B cell (primary cell): ENCODE results near the gene NOP9. TPM values are rescaled to one million over a fixed set of nuclear protein-coding genes. Genes with fewer than 3 reads are reported as not detected.

Source experiments
- ATAC-seq: fragments of 200-7000 bp; cut with Tn5 transposase; one replicate; pipeline ENCODE4 v1.10.0; 2021; ENCODE audit warnings: low read depth, mild to moderate bottlenecking, moderate number of reproducible peaks, moderate library complexity
- CTCF ChIA-PET: fragments of 350-600 bp; sonication (Branson Sonifier 250); formaldehyde crosslinking; loops from one replicate; lab custom pipeline; 2021; ENCODE audit warnings: antibody characterized with exemption, inconsistent platforms; lab: Charles Lee
- POLR2A ChIA-PET: fragments of 350-600 bp; sonication (Branson Sonifier 250); formaldehyde crosslinking; loops from one replicate; lab custom pipeline; 2021; ENCODE audit warnings: antibody characterized with exemption; lab: Charles Lee
- DNase-seq: peaks from one replicate; pipeline ENCODE4 v3.0.0; 2013
- H2AFZ ChIP-seq: 2 replicates; pipeline ENCODE4 v1.6.1; 2012; ENCODE audit warnings: mild to moderate bottlenecking, low read depth, low read length; ENCODE audit not compliant: insufficient read depth, poor library complexity, severe bottlenecking
- H3K27ac ChIP-seq, 2 donors: 1 replicate in 1 of 2; 2 replicates in 1 of 2; pipeline ENCODE4 v1.5.1; 2012 to 2013; ENCODE audit warnings: low read length in 2 of 2, mild to moderate bottlenecking in 2 of 2, moderate library complexity in 1 of 2
- H3K27me3 ChIP-seq, 4 experiments: fragments of 200-600 bp in 1 of 4; sonication (generic) in 1 of 4; replicated peaks in 1 of 4; 1 replicate in 2 of 4; 2 replicates in 2 of 4; pipeline versions ENCODE4 v1.6.1 to v1.7.0; 2013 to 2016; ENCODE audit warnings: low read length in 3 of 4, mild to moderate bottlenecking in 2 of 4, mixed read lengths in 1 of 4, moderate library complexity in 1 of 4; ENCODE audit not compliant: insufficient read depth in 4 of 4, control insufficient read depth in 3 of 4; ENCODE audit errors: control extremely low read depth in 1 of 4
- H3K36me3 ChIP-seq, 2 experiments: replicated peaks in 1 of 2; 1 replicate in 1 of 2; 2 replicates in 1 of 2; pipeline versions ENCODE4 v1.6.1 to v1.7.1; 2013; ENCODE audit warnings: low read length in 1 of 2; ENCODE audit not compliant: insufficient read depth in 2 of 2, control insufficient read depth in 1 of 2; ENCODE audit errors: control extremely low read depth in 1 of 2, extremely low read depth in 1 of 2
- H3K4me1 ChIP-seq, 2 donors: fragments of 200-600 bp in 1 of 2; sonication (generic) in 1 of 2; 1 replicate in 1 of 2; 2 replicates in 1 of 2; pipeline versions ENCODE4 v1.5.1 to v1.6.1; 2013 to 2017; ENCODE audit warnings: low read length in 2 of 2; ENCODE audit not compliant: control insufficient read depth in 2 of 2, insufficient read depth in 2 of 2
- H3K4me2 ChIP-seq: replicated peaks from 2 replicates; pipeline ENCODE3; 2012; ENCODE audit warnings: mild to moderate bottlenecking, low read depth, low read length; ENCODE audit not compliant: poor library complexity, severe bottlenecking
- H3K4me3 ChIP-seq, 5 experiments: fragments of 200-600 bp in 1 of 5; sonication (generic) in 1 of 5; 1 replicate in 3 of 5; 2 replicates in 2 of 5; pipeline versions ENCODE4 v1.5.1 to v1.7.0; 2011 to 2016; ENCODE audit warnings: low read length in 4 of 5, mild to moderate bottlenecking in 4 of 5, low read depth in 2 of 5, control low read depth in 1 of 5, moderate library complexity in 1 of 5; ENCODE audit not compliant: insufficient read depth in 1 of 5; ENCODE audit errors: control extremely low read depth in 1 of 5, extremely low read depth in 1 of 5
- H3K79me2 ChIP-seq: fragments of 200-600 bp; sonication (generic); one replicate; pipeline ENCODE4 v1.6.0; 2016; ENCODE audit warnings: low read length; ENCODE audit not compliant: control insufficient read depth, insufficient read depth
- H3K9ac ChIP-seq: fragments of 200-600 bp; sonication (generic); 2 replicates; pipeline ENCODE4 v1.6.1; 2017; ENCODE audit warnings: mild to moderate bottlenecking, low read length, moderate library complexity
- H3K9me3 ChIP-seq, 3 donors: one replicate each; pipeline versions ENCODE4 v1.6.1 to v1.7.1; 2013; ENCODE audit warnings: low read length in 2 of 3; ENCODE audit not compliant: control insufficient read depth in 2 of 3, insufficient read depth in 1 of 3; ENCODE audit errors: control extremely low read depth in 1 of 3
- H4K20me1 ChIP-seq: 2 replicates; pipeline ENCODE4 v1.6.0; 2012; ENCODE audit warnings: mild to moderate bottlenecking, low read length; ENCODE audit not compliant: insufficient read depth, control insufficient read depth, poor library complexity, severe bottlenecking
- H3K27ac Mint-ChIP-seq: one replicate; pipeline ENCODE4 v1.8.0; 2021; ENCODE audit warnings: mixed read lengths
- H3K27me3 Mint-ChIP-seq: one replicate; pipeline ENCODE4 v1.8.0; 2021; ENCODE audit warnings: mixed read lengths
- H3K4me1 Mint-ChIP-seq: one replicate; pipeline ENCODE4 v1.8.0; 2021; ENCODE audit warnings: mixed read lengths
- H3K4me3 Mint-ChIP-seq: one replicate; pipeline ENCODE4 v1.8.0; 2021; ENCODE audit warnings: mixed read lengths
- H3K9me3 Mint-ChIP-seq: one replicate; pipeline ENCODE4 v1.8.0; 2022; ENCODE audit warnings: mixed read lengths; ENCODE audit not compliant: insufficient read depth
- EZH2 ChIP-seq: IDR thresholded peaks from 2 replicates; pipeline ENCODE4 v1.6.1; 2012; ENCODE audit warnings: borderline replicate concordance, low read depth, mild to moderate bottlenecking, moderate library complexity, low read length; ENCODE audit not compliant: insufficient read depth, poor library complexity, severe bottlenecking
- WGBS: methylation state at CpG from one replicate; pipeline ENCODE4 v1.1.5; 2013; ENCODE audit warnings: missing lambda C conversion rate; ENCODE audit not compliant: insufficient coverage; 5-methylcytosine and 5-hydroxymethylcytosine counted together
- intact Hi-C: fragments of 100-400 bp; cut with micrococcal nuclease; formaldehyde crosslinking; loops from one replicate; pipeline ENCODE4 v1.10.0; 2022
- polyA plus RNA-seq: library from polyadenylated mRNA; depleted of rRNA; stranded (reverse); fragments of >200 nt; gene quantifications from 2 replicates; pipeline ENCODE4 v1.2.3, GENCODE V29; 2012
- total RNA-seq, 2 donors: library from RNA; stranded (reverse); fragments of 120-200 nt in 1 of 2; gene quantifications; 1 replicate in 1 of 2; 2 replicates in 1 of 2; pipeline versions ENCODE4 v1.2.3 to v1.2.4, GENCODE V29; 2013 to 2022
- TF ChIP-seq, protein P1 (sequence below): fragments of 200-600 bp; IDR thresholded peaks from one replicate; pipeline ENCODE4 v1.8.0; 2022; ENCODE audit warnings: antibody characterized with exemption, mild to moderate bottlenecking

The NOP9 gene
- total and polyA plus RNA-seq, 2 donors (not counting 1 experiment from before 2014, with no cell fraction given): 9.7 to 22.6 TPM

- CTCF ChIA-PET: interaction anchor here (0.9 to 7.1 kb wide), 6 partner anchors 7 to 36 kb away, joined by 3 to 93 read pairs (median 12); partner anchors contain the start of genes CIDEB, DHRS1, LTB4R2 and NOP9
- peak overlapping the region; percentile 33 for H3K4me3 Mint-ChIP-seq
- POLR2A ChIA-PET: interaction anchor here (1.5 kb wide), 1 partner anchor 36 kb away, joined by 3 read pairs; the partner anchor contains the start of gene TINF2
- no peak overlapping the region for H2AFZ ChIP-seq
- H3K9me3 ChIP-seq: peaks cover 0 to 10% (median 0%) of the 10 kb centered on the region in 3 donors
- no peaks in the 10 kb centered on the region for H4K20me1 ChIP-seq
- peak overlapping the region; percentile 93 for H3K27ac Mint-ChIP-seq
- ATAC-seq: no peak
- peaks cover 76% of the 10 kb centered on the region for H3K4me1 Mint-ChIP-seq
- H3K36me3 ChIP-seq: no peaks in the 10 kb centered on the region
- no peaks in the 10 kb centered on the region for H3K27me3 Mint-ChIP-seq
- intact Hi-C loops: loop anchor here (2.0 to 10.0 kb wide), 2 partner anchors 36 to 134 kb away; partner anchors contain the start of genes EMC9, PSME2, RNF31 and TINF2
- no peaks in the 10 kb centered on the region for H3K27me3 ChIP-seq
- peaks cover 35% of the 10 kb centered on the region for H3K79me2 ChIP-seq
- no peak for TF ChIP-seq EZH2
- TF ChIP-seq, protein P1, sequence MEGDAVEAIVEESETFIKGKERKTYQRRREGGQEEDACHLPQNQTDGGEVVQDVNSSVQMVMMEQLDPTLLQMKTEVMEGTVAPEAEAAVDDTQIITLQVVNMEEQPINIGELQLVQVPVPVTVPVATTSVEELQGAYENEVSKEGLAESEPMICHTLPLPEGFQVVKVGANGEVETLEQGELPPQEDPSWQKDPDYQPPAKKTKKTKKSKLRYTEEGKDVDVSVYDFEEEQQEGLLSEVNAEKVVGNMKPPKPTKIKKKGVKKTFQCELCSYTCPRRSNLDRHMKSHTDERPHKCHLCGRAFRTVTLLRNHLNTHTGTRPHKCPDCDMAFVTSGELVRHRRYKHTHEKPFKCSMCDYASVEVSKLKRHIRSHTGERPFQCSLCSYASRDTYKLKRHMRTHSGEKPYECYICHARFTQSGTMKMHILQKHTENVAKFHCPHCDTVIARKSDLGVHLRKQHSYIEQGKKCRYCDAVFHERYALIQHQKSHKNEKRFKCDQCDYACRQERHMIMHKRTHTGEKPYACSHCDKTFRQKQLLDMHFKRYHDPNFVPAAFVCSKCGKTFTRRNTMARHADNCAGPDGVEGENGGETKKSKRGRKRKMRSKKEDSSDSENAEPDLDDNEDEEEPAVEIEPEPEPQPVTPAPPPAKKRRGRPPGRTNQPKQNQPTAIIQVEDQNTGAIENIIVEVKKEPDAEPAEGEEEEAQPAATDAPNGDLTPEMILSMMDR: no peak
- peak overlapping the region; percentile 16 for H3K9ac ChIP-seq
- no peak for DNase-seq
- WGBS: 100% methylated on average over 5 of the region's 5 CpGs
- H3K27ac ChIP-seq: peak overlapping the region; percentile 65 to 80
- peak overlapping the region in 1 of 5 experiments; percentile 21 for H3K4me3 ChIP-seq
- H3K4me2 ChIP-seq: peak overlapping the region; percentile 50
- H3K4me1 ChIP-seq: peaks cover 50 to 71% of the 10 kb centered on the region in 2 donors
- no peaks in the 10 kb centered on the region for H3K9me3 Mint-ChIP-seq
These were observed 21.2 kb upstream of the NOP9 start for GRCh38 chr14:24278424-24278823.
